ENCODE data around the gene SGTA.
"Not testable (repeated sequence)": the region's sequence is repeated elsewhere in the genome, so short reads cannot be mapped to it uniquely, and the experiment has no call there.

SGTA gene

GRCh38 chr19:2798158-2798685 lies 15.1 kb upstream of the SGTA start:
- H3K4me3 ChIP-seq (ENCODE audit: low read length): no peak overlapping the region
- no peak for TF ChIP-seq CTCF (conservative IDR thresholded peaks at IDR 0.05; ENCODE audit: low read length)
- no peak for DNase-seq (ENCODE audit: low read depth)

- no peak for DNase-seq (ENCODE audit: low read depth)
- no peak for TF ChIP-seq CTCF (conservative IDR thresholded peaks at IDR 0.05; ENCODE audit: low read length)
- no peak overlapping the region for H3K4me3 ChIP-seq (ENCODE audit: low read length)
Observed at GRCh38 chr19:2797280-2797679, 14.2 kb upstream of the SGTA start.

- DNase-seq (ENCODE audit: low read depth): no peak
- no peak for TF ChIP-seq CTCF (conservative IDR thresholded peaks at IDR 0.05; ENCODE audit: low read length)
- no peak overlapping the region for H3K4me3 ChIP-seq (ENCODE audit: low read length)
Observed at GRCh38 chr19:2796659-2797266, 13.7 kb upstream of the SGTA start.

GRCh38 chr19:2795827-2796658 lies 13.0 kb upstream of the SGTA start:
- no peak for DNase-seq (ENCODE audit: low read depth)
- H3K4me3 ChIP-seq (ENCODE audit: low read length): no peak overlapping the region
- TF ChIP-seq CTCF (conservative IDR thresholded peaks at IDR 0.05; ENCODE audit: low read length): no peak

GRCh38 chr19:2793577-2793976 lies 10.5 kb upstream of the SGTA start:
- TF ChIP-seq CTCF (conservative IDR thresholded peaks at IDR 0.05; ENCODE audit: low read length): no peak
- no peak overlapping the region for H3K4me3 ChIP-seq (ENCODE audit: low read length)
- DNase-seq (ENCODE audit: low read depth): no peak

- no peak for TF ChIP-seq CTCF (conservative IDR thresholded peaks at IDR 0.05; ENCODE audit: low read length)
- H3K4me3 ChIP-seq (ENCODE audit: low read length): no peak overlapping the region
- no peak for DNase-seq (ENCODE audit: low read depth)
Observed at GRCh38 chr19:2793126-2793525, 10.1 kb upstream of the SGTA start.

- DNase-seq (ENCODE audit: low read depth); H3K4me3 ChIP-seq (ENCODE audit: low read length): not testable (repeated sequence)
Observed at GRCh38 chr19:2792666-2793065, 9.6 kb upstream of the SGTA start.
